ENCODE data around the gene LHB. TPM values are rescaled to one million over a fixed set of nuclear protein-coding genes. Genes with fewer than 3 reads are reported as not detected.

Gene LHB
- total RNA-seq, 1 experiment from 2014 or later: 1.6 TPM

DNA sequence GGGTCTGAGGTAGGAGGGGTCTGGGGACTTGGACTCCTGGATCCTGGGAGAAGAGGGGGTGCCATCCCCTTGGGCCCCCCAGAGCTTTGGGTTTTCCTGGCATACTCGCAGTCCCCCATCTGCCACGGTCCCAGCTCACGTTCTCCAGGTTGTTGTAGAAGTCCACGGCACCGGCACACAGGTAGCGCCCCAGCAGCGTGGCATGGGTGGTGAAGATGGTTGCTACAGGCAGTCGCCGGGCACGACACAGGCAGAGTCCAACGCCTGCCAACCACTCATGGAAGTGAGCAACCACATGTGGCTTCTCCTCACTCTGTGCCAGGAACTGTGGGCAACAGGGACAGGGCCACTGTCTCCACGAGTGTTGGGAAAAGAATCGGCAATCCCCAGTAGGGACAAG lies 31.2 kb downstream of the LHB start:
- TF ChIP-seq CTCF (conservative IDR thresholded peaks at IDR 0.05): no peak
- no peak for TF ChIP-seq EZH2 (IDR thresholded peaks at IDR 0.05; ENCODE audit: low read depth)
- no peak overlapping the region for H3K4me2 ChIP-seq

DNA sequence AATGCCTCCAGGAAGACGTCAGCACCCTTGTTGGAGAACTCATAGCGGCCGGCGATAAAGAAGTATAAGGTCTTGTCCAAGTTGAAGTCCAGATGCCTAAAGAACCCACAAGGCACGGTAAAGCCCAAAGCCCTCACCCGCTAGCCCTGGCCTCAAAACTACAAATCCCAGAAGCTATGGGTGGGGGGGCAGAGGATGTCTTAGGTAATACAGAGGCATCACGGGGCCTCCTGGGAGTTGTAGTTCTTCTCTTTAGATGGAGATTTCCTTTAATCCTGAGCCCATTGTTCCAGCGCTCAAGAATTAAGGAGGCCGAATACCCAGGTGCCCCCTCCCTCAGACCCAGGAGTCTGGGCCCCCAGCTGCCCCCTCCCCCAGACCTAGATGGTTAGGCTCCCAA lies 34.6 kb downstream of the LHB start:
- no peak for DNase-seq
- H3K9me3 ChIP-seq (ENCODE audit: insufficient read depth, low read depth): no peaks in the 10 kb centered on the region
- BruUV-seq (replicated peaks): no TSS peak
- no peaks in the 10 kb centered on the region for H3K79me2 ChIP-seq (ENCODE audit: low read depth)
- no peak overlapping the region for H3K4me2 ChIP-seq
- no peak overlapping the region for H3K27ac ChIP-seq
- peaks cover 33% of the 10 kb centered on the region for H3F3A ChIP-seq (ENCODE audit: insufficient read depth, low read depth)
- H3K36me3 ChIP-seq (ENCODE audit: low read depth): peaks cover 7% of the 10 kb centered on the region; the same call in 1 of the 2 replicates
- no peak for TF ChIP-seq EZH2 (IDR thresholded peaks at IDR 0.05; ENCODE audit: low read depth)
- TF ChIP-seq CTCF (conservative IDR thresholded peaks at IDR 0.05): no peak
- H3K9me2 ChIP-seq (ENCODE audit: insufficient read depth): no peaks in the 10 kb centered on the region
- POLR2A ChIA-PET (ENCODE audit: unreplicated experiment): no interaction called here
- no peak overlapping the region for H3K4me3 ChIP-seq
- intact Hi-C loops (cut with micrococcal nuclease; ENCODE audit: unreplicated experiment): no loop called here
- no peak overlapping the region for H2AFZ ChIP-seq
- H3K4me1 ChIP-seq (replicated peaks; ENCODE audit: insufficient read depth): no peaks in the 10 kb centered on the region
- no peaks in the 10 kb centered on the region; the same call in 1 of the 2 replicates for H4K20me1 ChIP-seq (ENCODE audit: insufficient read depth)
- CTCF ChIA-PET: no interaction called here
- H3K27me3 ChIP-seq (ENCODE audit: insufficient read depth, low read depth): no peaks in the 10 kb centered on the region

More for the DNA sequence above, 31.2 kb downstream of the LHB start:
- intact Hi-C loops (cut with micrococcal nuclease; ENCODE audit: unreplicated experiment): no loop called here
- BruUV-seq (replicated peaks): no TSS peak
- Histone ChIP-seq H3K9me3 (ENCODE audit: insufficient read depth, low read depth) (no peaks in the 10 kb centered on the region), H3K79me2 (ENCODE audit: low read depth) (peaks cover 7% of the 10 kb centered on the region), H3K27ac (no peak overlapping the region), H4K20me1 (ENCODE audit: insufficient read depth) (no peaks in the 10 kb centered on the region; the same call in 1 of the 2 replicates), H3F3A (ENCODE audit: insufficient read depth, low read depth) (peaks cover 12% of the 10 kb centered on the region), H3K27me3 (ENCODE audit: insufficient read depth, low read depth) (no peaks in the 10 kb centered on the region), H2AFZ (no peak overlapping the region), H3K36me3 (ENCODE audit: low read depth) (peaks cover 7% of the 10 kb centered on the region; the same call in 1 of the 2 replicates), H3K9me2 (ENCODE audit: insufficient read depth) (no peaks in the 10 kb centered on the region), H3K4me1 (replicated peaks; ENCODE audit: insufficient read depth) (no peaks in the 10 kb centered on the region), H3K4me3 (no peak overlapping the region)
- ChIA-PET POLR2A (ENCODE audit: unreplicated experiment) (no interaction called here), CTCF (interaction anchor here (0.6 kb wide), 2 partner anchors 44 to 120 kb away, joined by 3 to 8 read pairs; no protein-coding TSS in a partner anchor)
- DNase-seq: no peak

- DNase-seq: no peak
- Histone ChIP-seq H2AFZ (no peak overlapping the region), H3K9me3 (ENCODE audit: insufficient read depth, low read depth) (no peaks in the 10 kb centered on the region), H3K4me1 (replicated peaks; ENCODE audit: insufficient read depth) (no peaks in the 10 kb centered on the region), H3K27ac (no peak overlapping the region), H3K27me3 (ENCODE audit: insufficient read depth, low read depth) (no peaks in the 10 kb centered on the region), H3K36me3 (ENCODE audit: low read depth) (peaks cover 7% of the 10 kb centered on the region; the same call in 1 of the 2 replicates), H3K9me2 (ENCODE audit: insufficient read depth) (no peaks in the 10 kb centered on the region), H3F3A (ENCODE audit: insufficient read depth, low read depth) (peaks cover 23% of the 10 kb centered on the region; the same call in 1 of the 2 replicates), H3K79me2 (ENCODE audit: low read depth) (no peaks in the 10 kb centered on the region), H3K4me2 (no peak overlapping the region), H3K4me3 (no peak overlapping the region), H4K20me1 (ENCODE audit: insufficient read depth) (no peaks in the 10 kb centered on the region)
- POLR2A ChIA-PET (ENCODE audit: unreplicated experiment): no interaction called here
- CTCF ChIA-PET: interaction anchor here (0.6 kb wide), 1 partner anchor 27 kb away, joined by 5 read pairs; no protein-coding TSS in a partner anchor
- intact Hi-C loops (cut with micrococcal nuclease; ENCODE audit: unreplicated experiment): no loop called here
- no TSS peak for BruUV-seq (replicated peaks)
- TF ChIP-seq EZH2 (IDR thresholded peaks at IDR 0.05; ENCODE audit: low read depth) (no peak), CTCF (conservative IDR thresholded peaks at IDR 0.05) (no peak)
Observed at GRCh38 chr19:48977061-48977460, 39.8 kb downstream of the LHB start.

Data from PC-9 (cell line).